Suprapubic skin (tissue), 4 donors: ENCODE measurements around the gene IL1RAPL2.

Experiments
- POLR2A ChIP-seq, 2 donors: fragments of 450-650 bp; IDR thresholded peaks; one replicate each; pipeline ENCODE4 v1.6.1; 2017; ENCODE audit warnings: antibody characterized with exemption in 2 of 2, mild to moderate bottlenecking in 2 of 2, moderate library complexity in 2 of 2
- POLR2AphosphoS5 ChIP-seq, 3 donors: sonication (generic); formaldehyde crosslinking; IDR thresholded peaks; one replicate each; pipeline ENCODE4 v1.6.1; 2017; ENCODE audit warnings: antibody characterized with exemption in 3 of 3
- TF ChIP-seq, protein P1 (sequence below), 2 donors: fragments of 200-600 bp in 1 of 2; fragments of 450-650 bp in 1 of 2; sonication (generic) in 1 of 2; IDR thresholded peaks; one replicate each; pipeline ENCODE4 v1.5.1; 2016 to 2019; ENCODE audit warnings: antibody characterized with exemption in 2 of 2, mild to moderate bottlenecking in 1 of 2, moderate library complexity in 1 of 2

DNA sequence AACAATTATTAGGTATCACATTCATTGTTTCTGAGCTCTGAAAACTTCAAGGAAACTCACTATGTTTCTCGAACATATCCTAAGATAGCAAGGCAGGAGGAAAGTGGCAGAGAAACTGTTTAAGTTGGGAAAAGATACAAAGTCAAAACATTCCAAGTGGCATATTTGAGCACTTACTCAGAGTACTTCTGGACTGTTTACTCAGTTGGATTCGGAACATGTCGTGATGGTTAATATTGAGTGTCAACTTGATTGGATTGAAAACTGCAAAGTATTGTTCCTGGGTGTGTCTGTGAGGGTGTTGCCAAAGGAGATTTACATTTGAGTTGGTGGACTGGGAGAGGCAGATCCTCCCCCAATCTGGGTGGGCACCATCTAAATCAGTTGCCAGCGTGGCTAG, 298.3 kb downstream of the IL1RAPL2 start:
- TF ChIP-seq, protein P1, sequence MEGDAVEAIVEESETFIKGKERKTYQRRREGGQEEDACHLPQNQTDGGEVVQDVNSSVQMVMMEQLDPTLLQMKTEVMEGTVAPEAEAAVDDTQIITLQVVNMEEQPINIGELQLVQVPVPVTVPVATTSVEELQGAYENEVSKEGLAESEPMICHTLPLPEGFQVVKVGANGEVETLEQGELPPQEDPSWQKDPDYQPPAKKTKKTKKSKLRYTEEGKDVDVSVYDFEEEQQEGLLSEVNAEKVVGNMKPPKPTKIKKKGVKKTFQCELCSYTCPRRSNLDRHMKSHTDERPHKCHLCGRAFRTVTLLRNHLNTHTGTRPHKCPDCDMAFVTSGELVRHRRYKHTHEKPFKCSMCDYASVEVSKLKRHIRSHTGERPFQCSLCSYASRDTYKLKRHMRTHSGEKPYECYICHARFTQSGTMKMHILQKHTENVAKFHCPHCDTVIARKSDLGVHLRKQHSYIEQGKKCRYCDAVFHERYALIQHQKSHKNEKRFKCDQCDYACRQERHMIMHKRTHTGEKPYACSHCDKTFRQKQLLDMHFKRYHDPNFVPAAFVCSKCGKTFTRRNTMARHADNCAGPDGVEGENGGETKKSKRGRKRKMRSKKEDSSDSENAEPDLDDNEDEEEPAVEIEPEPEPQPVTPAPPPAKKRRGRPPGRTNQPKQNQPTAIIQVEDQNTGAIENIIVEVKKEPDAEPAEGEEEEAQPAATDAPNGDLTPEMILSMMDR (IDR thresholded peaks at IDR 0.05), result no peak
- TF ChIP-seq POLR2AphosphoS5 (IDR thresholded peaks at IDR 0.05) (no peak), POLR2A (IDR thresholded peaks at IDR 0.05) (no peak)
